H1 (cell line): ENCODE measurements around the gene SMG7.

Source experiments
- CHD1 ChIP-seq: IDR thresholded peaks from 2 replicates; pipeline ENCODE4 v1.6.1; 2012; ENCODE audit warnings: low read depth, low read length, improper control_type of control experiment
- FOSL1 ChIP-seq: IDR thresholded peaks from 2 replicates; pipeline ENCODE4 v1.6.1; 2011; ENCODE audit warnings: mild to moderate bottlenecking, low read depth, low read length, moderate library complexity; ENCODE audit not compliant: insufficient read depth
- JUND ChIP-seq: IDR thresholded peaks from 2 replicates; pipeline ENCODE4 v1.6.1; 2011; ENCODE audit warnings: mild to moderate bottlenecking, improper control_type of control experiment, low read length
- MAFK ChIP-seq: IDR thresholded peaks from 2 replicates; pipeline ENCODE4 v1.6.1; 2012; ENCODE audit warnings: low read depth, mild to moderate bottlenecking, improper control_type of control experiment, low read length
- POLR2A ChIP-seq, 2 experiments: IDR thresholded peaks; 1 replicate in 1 of 2; 2 replicates in 1 of 2; pipeline ENCODE4 v1.6.1; 2011; ENCODE audit warnings: low read depth in 2 of 2, low read length in 2 of 2, mild to moderate bottlenecking in 2 of 2; ENCODE audit errors: control extremely low read depth in 1 of 2
- POLR2AphosphoS5 ChIP-seq: IDR thresholded peaks from 2 replicates; pipeline ENCODE4 v1.6.1; 2011; ENCODE audit warnings: low read depth, low read length
- RXRA ChIP-seq: IDR thresholded peaks from 2 replicates; pipeline ENCODE4 v1.6.1; 2011; ENCODE audit warnings: low read depth, mild to moderate bottlenecking, low read length, moderate library complexity; ENCODE audit not compliant: insufficient read depth
- TEAD4 ChIP-seq: IDR thresholded peaks from 2 replicates; pipeline ENCODE4 v1.6.1; 2012; ENCODE audit warnings: low read depth, low read length, inconsistent platforms, mixed read lengths
- YY1 ChIP-seq: IDR thresholded peaks from 2 replicates; pipeline ENCODE4 v1.6.1; 2011; ENCODE audit warnings: low read depth, mild to moderate bottlenecking, low read length
- TF ChIP-seq, protein P1 (sequence below), 3 experiments: IDR thresholded peaks; 1 replicate in 2 of 3; 2 replicates in 1 of 3; pipeline versions ENCODE4 v1.5.1 to v1.6.1; 2011; ENCODE audit warnings: low read length in 3 of 3, mild to moderate bottlenecking in 3 of 3, inconsistent platforms in 2 of 3, low read depth in 1 of 3, moderate library complexity in 1 of 3; ENCODE audit not compliant: insufficient read depth in 1 of 3; ENCODE audit errors: control extremely low read depth in 1 of 3
- TF ChIP-seq, protein P2 (sequence below): IDR thresholded peaks from 2 replicates; pipeline ENCODE4 v1.6.1; 2012; ENCODE audit warnings: inconsistent platforms

DNA sequence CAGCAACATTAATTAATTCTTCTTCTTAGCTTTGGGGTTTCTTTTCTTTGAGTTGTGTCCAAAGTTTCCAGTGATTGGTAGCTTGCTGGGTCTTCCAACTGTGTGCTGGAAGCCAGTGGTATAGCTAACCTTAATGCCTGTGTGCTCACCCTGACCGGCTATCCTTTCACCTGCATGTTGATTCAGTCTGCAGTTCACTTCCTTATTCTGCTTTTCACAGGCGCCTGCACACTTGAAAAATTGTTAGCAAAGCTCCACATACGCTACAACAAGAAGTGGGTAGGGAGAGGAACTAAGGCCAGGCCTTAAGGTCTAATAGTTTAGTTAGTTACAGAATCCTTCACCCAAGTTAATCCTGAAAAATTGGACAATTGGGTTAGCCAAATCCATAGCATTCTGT, 82.3 kb downstream of the SMG7 start:
- TF ChIP-seq MAFK: no peak
- TF ChIP-seq, protein P1, sequence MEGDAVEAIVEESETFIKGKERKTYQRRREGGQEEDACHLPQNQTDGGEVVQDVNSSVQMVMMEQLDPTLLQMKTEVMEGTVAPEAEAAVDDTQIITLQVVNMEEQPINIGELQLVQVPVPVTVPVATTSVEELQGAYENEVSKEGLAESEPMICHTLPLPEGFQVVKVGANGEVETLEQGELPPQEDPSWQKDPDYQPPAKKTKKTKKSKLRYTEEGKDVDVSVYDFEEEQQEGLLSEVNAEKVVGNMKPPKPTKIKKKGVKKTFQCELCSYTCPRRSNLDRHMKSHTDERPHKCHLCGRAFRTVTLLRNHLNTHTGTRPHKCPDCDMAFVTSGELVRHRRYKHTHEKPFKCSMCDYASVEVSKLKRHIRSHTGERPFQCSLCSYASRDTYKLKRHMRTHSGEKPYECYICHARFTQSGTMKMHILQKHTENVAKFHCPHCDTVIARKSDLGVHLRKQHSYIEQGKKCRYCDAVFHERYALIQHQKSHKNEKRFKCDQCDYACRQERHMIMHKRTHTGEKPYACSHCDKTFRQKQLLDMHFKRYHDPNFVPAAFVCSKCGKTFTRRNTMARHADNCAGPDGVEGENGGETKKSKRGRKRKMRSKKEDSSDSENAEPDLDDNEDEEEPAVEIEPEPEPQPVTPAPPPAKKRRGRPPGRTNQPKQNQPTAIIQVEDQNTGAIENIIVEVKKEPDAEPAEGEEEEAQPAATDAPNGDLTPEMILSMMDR (IDR thresholded peaks at IDR 0.05; ENCODE audit: control extremely low read depth in 1 of 3, insufficient read depth in 1 of 3, low read depth in 1 of 3, low read length in 3 of 3): no peak
- TF ChIP-seq POLR2A (IDR thresholded peaks at IDR 0.05; ENCODE audit: control extremely low read depth in 1 of 2, low read depth in 2 of 2, low read length in 2 of 2): no peak
- TF ChIP-seq, protein P2, sequence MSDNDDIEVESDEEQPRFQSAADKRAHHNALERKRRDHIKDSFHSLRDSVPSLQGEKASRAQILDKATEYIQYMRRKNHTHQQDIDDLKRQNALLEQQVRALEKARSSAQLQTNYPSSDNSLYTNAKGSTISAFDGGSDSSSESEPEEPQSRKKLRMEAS: no peak
- no peak for TF ChIP-seq JUND
- no peak for TF ChIP-seq FOSL1
- TF ChIP-seq POLR2AphosphoS5: no peak
- no peak for TF ChIP-seq RXRA
- no peak for TF ChIP-seq CHD1
- no peak for TF ChIP-seq YY1
- TF ChIP-seq TEAD4: no peak
